ENCODE measurements around the gene SYTL5. TPM values are rescaled to one million over a fixed set of nuclear protein-coding genes. Genes with fewer than 3 reads are reported as not detected.

SYTL5 gene
- total RNA-seq, 1 donor from 2014 or later = 1.6 TPM

GRCh38 chrX:38044701-38045100 is 38.3 kb downstream of the SYTL5 start:
- intact Hi-C loops (cut with DNase I) = no loop called here
- Histone ChIP-seq H3K27ac (no peak overlapping the region), H3K36me3 (no peaks in the 10 kb centered on the region), H3K27me3 (ENCODE audit: low read depth) (no peaks in the 10 kb centered on the region), H3K4me3 (no peak overlapping the region), H3K9me3 (no peaks in the 10 kb centered on the region), H3K4me1 (no peaks in the 10 kb centered on the region)
- ATAC-seq (no peak), DNase-seq (no peak)
- no peak for TF ChIP-seq CTCF (IDR thresholded peaks at IDR 0.05)

GRCh38 chrX:38045538-38046096 is 39.3 kb downstream of the SYTL5 start:
- intact Hi-C loops (cut with DNase I) = no loop called here
- H3K4me1 ChIP-seq = no peaks in the 10 kb centered on the region
- H3K4me3 ChIP-seq = no peak overlapping the region
- H3K9me3 ChIP-seq = no peaks in the 10 kb centered on the region
- H3K36me3 ChIP-seq = no peaks in the 10 kb centered on the region
- TF ChIP-seq CTCF (IDR thresholded peaks at IDR 0.05) = no peak
- ATAC-seq (peak in 1 of 2 donors; percentile 56), DNase-seq (no peak)
- no peak overlapping the region for H3K27ac ChIP-seq
- H3K27me3 ChIP-seq (ENCODE audit: low read depth) = no peaks in the 10 kb centered on the region

- Histone ChIP-seq H3K4me1 (no peaks in the 10 kb centered on the region), H3K27me3 (ENCODE audit: low read depth) (no peaks in the 10 kb centered on the region), H3K27ac (no peak overlapping the region), H3K9me3 (no peaks in the 10 kb centered on the region), H3K4me3 (no peak overlapping the region), H3K36me3 (no peaks in the 10 kb centered on the region)
- intact Hi-C loops (cut with DNase I) = no loop called here
- no peak for DNase-seq
- ATAC-seq = no peak
- TF ChIP-seq CTCF (IDR thresholded peaks at IDR 0.05) = no peak
These were observed 42.5 kb downstream of the SYTL5 start for GRCh38 chrX:38048886-38049285.

- Histone ChIP-seq H3K27me3 (ENCODE audit: low read depth) (no peaks in the 10 kb centered on the region), H3K4me3 (no peak overlapping the region), H3K4me1 (no peaks in the 10 kb centered on the region), H3K9me3 (no peaks in the 10 kb centered on the region), H3K27ac (no peak overlapping the region), H3K36me3 (no peaks in the 10 kb centered on the region)
- ATAC-seq (no peak), DNase-seq (no peak)
- TF ChIP-seq CTCF (IDR thresholded peaks at IDR 0.05) = no peak
- intact Hi-C loops (cut with DNase I) = no loop called here
These were observed 44.5 kb downstream of the SYTL5 start for GRCh38 chrX:38050806-38051205.

- H3K27ac ChIP-seq = no peak overlapping the region
- intact Hi-C loops (cut with DNase I) = no loop called here
- no peak for DNase-seq
- no peaks in the 10 kb centered on the region for H3K36me3 ChIP-seq
- no peak overlapping the region for H3K4me3 ChIP-seq
- no peaks in the 10 kb centered on the region for H3K9me3 ChIP-seq
- no peak for TF ChIP-seq CTCF (IDR thresholded peaks at IDR 0.05)
- no peaks in the 10 kb centered on the region for H3K27me3 ChIP-seq (ENCODE audit: low read depth)
- no peak for ATAC-seq
- H3K4me1 ChIP-seq = no peaks in the 10 kb centered on the region
These were observed 45.7 kb downstream of the SYTL5 start for GRCh38 chrX:38052096-38052495.

All from lower lobe of right lung (tissue), 2 donors.